Natural killer cell (primary cell): Measurements from ENCODE around the gene RBM33. TPM values are rescaled to one million over a fixed set of nuclear protein-coding genes. Genes with fewer than 3 reads are reported as not detected.
A peak's percentile ranks its signal among the peaks of the same experiment; 100 is the strongest.

Experiments
- ATAC-seq, 3 donors: fragments of 150-1000 bp in 2 of 3; fragments of 200-7000 bp in 1 of 3; cut with Tn5 transposase; 1 replicate in 1 of 3; 2 replicates in 2 of 3; pipeline ENCODE4 v1.10.0; 2021; ENCODE audit warnings: mild to moderate bottlenecking in 2 of 3, moderate library complexity in 2 of 3
- DNase-seq, 2 donors: peaks; one replicate each; pipeline versions ENCODE4 v3.0.0 to v3.0.0-alpha.2; 2013 to 2021; ENCODE audit warnings: mixed read lengths in 1 of 2
- H3K27ac ChIP-seq: one replicate; pipeline ENCODE4 v1.5.1; 2013; ENCODE audit warnings: mild to moderate bottlenecking, low read length
- H3K27me3 ChIP-seq: one replicate; pipeline ENCODE4 v1.6.1; 2013; ENCODE audit warnings: low read length; ENCODE audit not compliant: control insufficient read depth, insufficient read depth
- H3K36me3 ChIP-seq: one replicate; pipeline ENCODE4 v1.6.1; 2013; ENCODE audit warnings: low read length; ENCODE audit not compliant: control insufficient read depth, insufficient read depth
- H3K4me1 ChIP-seq: one replicate; pipeline ENCODE4 v1.6.1; 2013; ENCODE audit warnings: low read length; ENCODE audit not compliant: control insufficient read depth, insufficient read depth
- H3K4me3 ChIP-seq: one replicate; pipeline ENCODE4 v1.5.1; 2013; ENCODE audit warnings: low read length
- H3K9me3 ChIP-seq: one replicate; pipeline ENCODE4 v1.6.1; 2013; ENCODE audit warnings: low read length; ENCODE audit not compliant: control insufficient read depth, insufficient read depth
- H3K27ac Mint-ChIP-seq, 2 donors: one replicate each; pipeline ENCODE4 v1.8.0; 2022; ENCODE audit warnings: mild to moderate bottlenecking in 2 of 2, mixed read lengths in 2 of 2, moderate library complexity in 1 of 2
- H3K27me3 Mint-ChIP-seq, 2 donors: one replicate each; pipeline ENCODE4 v1.8.0; 2022; ENCODE audit warnings: low read depth in 2 of 2, mixed read lengths in 2 of 2
- H3K36me3 Mint-ChIP-seq: one replicate; pipeline ENCODE4 v1.8.0; 2022; ENCODE audit warnings: mixed read lengths
- H3K4me1 Mint-ChIP-seq, 2 donors: one replicate each; pipeline ENCODE4 v1.8.0; 2022; ENCODE audit warnings: mixed read lengths in 2 of 2
- H3K4me3 Mint-ChIP-seq: one replicate; pipeline ENCODE4 v1.8.0; 2022; ENCODE audit warnings: mild to moderate bottlenecking, moderate library complexity, mixed read lengths
- H3K9me3 Mint-ChIP-seq, 2 donors: one replicate each; pipeline ENCODE4 v1.8.0; 2022; ENCODE audit warnings: mixed read lengths in 2 of 2
- CTCF ChIP-seq: fragments of 200-600 bp; IDR thresholded peaks from one replicate; pipeline ENCODE4 v1.8.0; 2022; ENCODE audit warnings: antibody characterized with exemption
- WGBS: methylation state at CpG from one replicate; pipeline ENCODE4 v1.1.7; 2013; ENCODE audit warnings: missing lambda C conversion rate; ENCODE audit not compliant: insufficient coverage; 5-methylcytosine and 5-hydroxymethylcytosine counted together
- intact Hi-C: fragments of 100-400 bp; cut with micrococcal nuclease; formaldehyde crosslinking; loops from one replicate; pipeline ENCODE4 v1.14.2; 2022
- total RNA-seq, 4 donors: library from RNA; stranded (reverse); fragments of 120-200 nt in 1 of 4; gene quantifications; one replicate each; pipeline versions ENCODE4 v1.2.3 to v1.2.4, GENCODE V29; 2013 to 2022

Gene RBM33
- total RNA-seq, 3 donors from 2014 or later (not counting 1 experiment from before 2014, with no cell fraction given): 161 to 182 (median 182) TPM

- peaks cover 14% of the 10 kb centered on the region for H3K36me3 ChIP-seq
- ATAC-seq (no peak), DNase-seq (no peak)
- no peak for TF ChIP-seq CTCF
- no peaks in the 10 kb centered on the region for H3K27me3 ChIP-seq
- peaks cover 59 to 66% of the 10 kb centered on the region in 2 donors for H3K4me1 Mint-ChIP-seq
- peaks cover 9% of the 10 kb centered on the region for H3K36me3 Mint-ChIP-seq
- no peaks in the 10 kb centered on the region for H3K27me3 Mint-ChIP-seq
- H3K27ac ChIP-seq: no peak overlapping the region
- H3K27ac Mint-ChIP-seq: peak overlapping the region; percentile 58 to 68
- intact Hi-C loops: no loop called here
- H3K4me1 ChIP-seq: peaks cover 18% of the 10 kb centered on the region
- no peaks in the 10 kb centered on the region for H3K9me3 Mint-ChIP-seq
- no peaks in the 10 kb centered on the region for H3K9me3 ChIP-seq
- H3K4me3 ChIP-seq: no peak overlapping the region
- H3K4me3 Mint-ChIP-seq: no peak overlapping the region
- WGBS: 79% methylated on average over 3 of the region's 6 CpGs
These were observed 87.8 kb downstream of the RBM33 start for GRCh38 chr7:155732286-155732685.

GRCh38 chr7:155733582-155734444 is 89.4 kb downstream of the RBM33 start:
- H3K27ac ChIP-seq: peak overlapping the region; percentile 19
- peak in 2 of 3 donors; percentile 44 to 65 for ATAC-seq
- DNase-seq: peak in 1 of 2 donors; percentile 17
- H3K4me1 ChIP-seq: peaks cover 18% of the 10 kb centered on the region
- 77% methylated on average over 12 of the region's 14 CpGs for WGBS
- peak overlapping the region; percentile 25 to 68 for H3K27ac Mint-ChIP-seq
- H3K27me3 Mint-ChIP-seq: no peaks in the 10 kb centered on the region
- no peak overlapping the region for H3K4me3 ChIP-seq
- peaks cover under 1% of the 10 kb centered on the region for H3K36me3 Mint-ChIP-seq
- TF ChIP-seq CTCF: no peak
- H3K27me3 ChIP-seq: no peaks in the 10 kb centered on the region
- peaks cover 17% of the 10 kb centered on the region for H3K36me3 ChIP-seq
- no peak overlapping the region for H3K4me3 Mint-ChIP-seq
- intact Hi-C loops: no loop called here
- no peaks in the 10 kb centered on the region for H3K9me3 Mint-ChIP-seq
- peaks cover 54 to 55% of the 10 kb centered on the region in 2 donors for H3K4me1 Mint-ChIP-seq
- H3K9me3 ChIP-seq: no peaks in the 10 kb centered on the region

- no peak for ATAC-seq
- H3K27ac Mint-ChIP-seq: peak overlapping the region in 1 of 2 donors; percentile 68
- Histone ChIP-seq H3K27me3 (no peaks in the 10 kb centered on the region), H3K4me3 (no peak overlapping the region), H3K9me3 (no peaks in the 10 kb centered on the region), H3K27ac (no peak overlapping the region), H3K36me3 (peaks cover 22% of the 10 kb centered on the region), H3K4me1 (peaks cover 18% of the 10 kb centered on the region)
- TF ChIP-seq CTCF: no peak
- H3K36me3 Mint-ChIP-seq: no peaks in the 10 kb centered on the region
- no peak overlapping the region for H3K4me3 Mint-ChIP-seq
- no peaks in the 10 kb centered on the region for H3K9me3 Mint-ChIP-seq
- intact Hi-C loops: no loop called here
- no peaks in the 10 kb centered on the region for H3K27me3 Mint-ChIP-seq
- H3K4me1 Mint-ChIP-seq: peaks cover 52 to 57% of the 10 kb centered on the region in 2 donors
- 89% methylated on average over 3 of the region's 3 CpGs for WGBS
- no peak for DNase-seq
These were observed 90.0 kb downstream of the RBM33 start for GRCh38 chr7:155734445-155734809.
